ENCODE data around the gene MYH6.

GRCh38 chr14:23425169-23425568, 17.1 kb upstream of the MYH6 start:
- TF ChIP-seq CTCF (IDR thresholded peaks at IDR 0.05) (no peak), POLR2A (IDR thresholded peaks at IDR 0.05) (no peak), POLR2AphosphoS5 (IDR thresholded peaks at IDR 0.05) (no peak), EP300 (IDR thresholded peaks at IDR 0.05) (no peak)

All from sigmoid colon (tissue), 4 donors.